HUES48 (cell line): Measurements from ENCODE around the gene AGR3.

Source experiments
- H3K27ac ChIP-seq: one replicate; pipeline ENCODE4 v1.7.0; 2013; ENCODE audit warnings: low read depth, low read length, inconsistent platforms
- H3K27me3 ChIP-seq: 2 replicates; pipeline ENCODE4 v1.6.1; 2013; ENCODE audit warnings: mild to moderate bottlenecking, low read length; ENCODE audit not compliant: control insufficient read depth, insufficient read depth
- H3K36me3 ChIP-seq: 2 replicates; pipeline ENCODE4 v1.6.1; 2013; ENCODE audit warnings: low read length; ENCODE audit not compliant: control insufficient read depth, insufficient read depth
- H3K4me1 ChIP-seq: 2 replicates; pipeline ENCODE4 v1.6.1; 2013; ENCODE audit warnings: mild to moderate bottlenecking, low read length; ENCODE audit not compliant: control insufficient read depth, insufficient read depth
- H3K4me3 ChIP-seq: 2 replicates; pipeline ENCODE4 v1.5.1; 2013; ENCODE audit warnings: mild to moderate bottlenecking, low read depth, low read length
- H3K9ac ChIP-seq: 2 replicates; pipeline ENCODE4 v1.6.1; 2013; ENCODE audit warnings: mild to moderate bottlenecking, low read depth, low read length, moderate library complexity
- H3K9me3 ChIP-seq: 2 replicates; pipeline ENCODE4 v1.6.1; 2013; ENCODE audit warnings: low read length; ENCODE audit not compliant: control insufficient read depth, insufficient read depth

AGR3 gene

DNA sequence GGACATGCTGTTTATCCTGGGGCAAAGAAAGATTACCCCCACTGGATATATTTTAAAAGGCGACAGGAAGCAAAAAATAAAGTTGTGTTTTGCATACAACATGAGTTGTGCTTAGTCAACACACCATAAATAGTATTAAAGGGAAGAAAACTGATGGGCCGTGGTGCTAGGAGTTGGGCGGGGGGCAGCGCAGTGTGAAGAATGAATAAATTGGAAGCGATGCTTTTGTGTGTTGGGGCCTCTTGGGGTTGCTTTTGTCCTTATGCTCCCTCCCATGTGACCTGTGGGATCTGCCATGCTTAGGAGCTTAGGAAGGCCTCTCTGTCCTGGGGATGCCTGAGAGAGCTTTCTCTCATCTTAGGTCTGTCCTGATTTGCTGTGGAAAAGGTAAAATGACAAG, 35.0 kb upstream of the AGR3 start:
- no peak overlapping the region for H3K4me3 ChIP-seq

DNA sequence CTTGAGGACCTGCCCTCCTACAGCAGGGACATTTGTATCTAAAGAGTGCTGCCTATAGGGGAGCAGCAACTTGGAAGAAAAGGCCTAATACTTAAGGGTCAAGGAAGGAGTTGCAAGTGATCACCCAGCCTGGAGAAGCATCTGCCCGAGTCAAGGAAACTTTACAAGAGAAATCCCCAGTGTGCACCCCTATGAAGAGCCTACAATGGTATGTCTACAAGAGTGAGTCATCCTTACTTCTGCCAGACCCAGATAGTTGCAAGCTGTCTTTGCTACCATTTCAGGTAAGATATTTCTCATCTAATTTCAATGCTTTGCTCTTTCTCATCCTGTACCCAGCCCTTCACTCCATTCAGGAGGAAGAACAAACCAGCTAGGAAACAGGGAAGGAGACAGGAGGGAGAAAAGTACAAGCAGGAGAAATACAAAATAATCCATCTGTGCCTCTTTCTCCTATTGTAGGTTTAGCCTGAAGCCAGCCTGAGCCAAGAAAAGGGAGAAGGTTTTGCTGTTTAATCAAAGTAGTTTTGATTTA, 34.4 kb upstream of the AGR3 start:
- H3K4me1 ChIP-seq = peaks cover 22% of the 10 kb centered on the region
- H3K27me3 ChIP-seq = no peaks in the 10 kb centered on the region
- H3K4me3 ChIP-seq = no peak overlapping the region
- no peak overlapping the region for H3K9ac ChIP-seq
- H3K36me3 ChIP-seq = no peaks in the 10 kb centered on the region
- H3K9me3 ChIP-seq = no peaks in the 10 kb centered on the region
- peak overlapping the region; percentile 37 for H3K27ac ChIP-seq

More for the DNA sequence above, 35.0 kb upstream of the AGR3 start:
- Histone ChIP-seq H3K27me3 (no peaks in the 10 kb centered on the region), H3K27ac (no peak overlapping the region), H3K4me1 (peaks cover 26% of the 10 kb centered on the region), H3K9me3 (no peaks in the 10 kb centered on the region), H3K36me3 (no peaks in the 10 kb centered on the region), H3K9ac (no peak overlapping the region)

DNA sequence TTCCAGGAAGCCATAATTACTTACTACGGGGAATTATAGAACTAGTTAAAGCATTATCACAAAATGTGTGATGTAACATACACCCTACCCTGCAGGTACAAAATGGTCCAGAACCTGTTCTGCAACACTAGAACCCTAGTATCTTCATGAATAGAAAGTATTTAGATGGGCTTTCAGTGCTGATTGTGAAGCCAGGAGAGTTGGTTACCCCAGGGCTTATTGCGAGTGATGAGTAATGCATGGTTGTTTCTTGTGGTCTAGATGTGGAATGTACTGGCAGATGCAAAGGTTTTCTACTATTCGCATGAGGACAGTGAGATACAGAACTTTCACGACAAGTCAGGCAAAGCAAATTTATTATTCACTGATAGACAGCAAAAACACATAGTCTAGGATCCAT, 33.6 kb upstream of the AGR3 start:
- no peaks in the 10 kb centered on the region for H3K27me3 ChIP-seq

DNA sequence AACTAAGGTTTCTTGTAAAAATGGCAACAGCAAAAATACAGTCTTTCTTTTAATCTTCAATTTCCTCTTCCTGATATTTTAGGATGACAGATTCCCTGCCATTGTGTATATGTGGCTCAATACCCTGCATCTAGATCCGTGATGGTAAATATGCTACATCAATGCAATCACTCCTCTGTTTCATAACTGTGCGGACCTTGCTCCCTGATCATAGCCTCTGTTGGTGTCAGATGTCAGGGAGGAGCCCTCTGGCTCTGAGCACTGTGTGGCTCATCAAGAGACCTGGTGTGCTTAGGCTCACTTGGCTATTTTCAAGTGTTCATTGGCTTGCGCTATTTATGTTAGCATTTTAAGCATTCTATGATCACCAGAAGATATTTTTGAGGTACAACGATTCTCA, 33.0 kb upstream of the AGR3 start:
- no peaks in the 10 kb centered on the region for H3K27me3 ChIP-seq
- no peaks in the 10 kb centered on the region for H3K9me3 ChIP-seq
- H3K36me3 ChIP-seq = no peaks in the 10 kb centered on the region
- H3K27ac ChIP-seq = no peak overlapping the region
- H3K4me1 ChIP-seq = peaks cover 22% of the 10 kb centered on the region
- H3K9ac ChIP-seq = no peak overlapping the region
- H3K4me3 ChIP-seq = no peak overlapping the region

More for the DNA sequence above, 33.6 kb upstream of the AGR3 start:
- Histone ChIP-seq H3K27ac (no peak overlapping the region), H3K9me3 (no peaks in the 10 kb centered on the region), H3K4me3 (no peak overlapping the region), H3K4me1 (peaks cover 22% of the 10 kb centered on the region), H3K9ac (no peak overlapping the region), H3K36me3 (no peaks in the 10 kb centered on the region)

DNA sequence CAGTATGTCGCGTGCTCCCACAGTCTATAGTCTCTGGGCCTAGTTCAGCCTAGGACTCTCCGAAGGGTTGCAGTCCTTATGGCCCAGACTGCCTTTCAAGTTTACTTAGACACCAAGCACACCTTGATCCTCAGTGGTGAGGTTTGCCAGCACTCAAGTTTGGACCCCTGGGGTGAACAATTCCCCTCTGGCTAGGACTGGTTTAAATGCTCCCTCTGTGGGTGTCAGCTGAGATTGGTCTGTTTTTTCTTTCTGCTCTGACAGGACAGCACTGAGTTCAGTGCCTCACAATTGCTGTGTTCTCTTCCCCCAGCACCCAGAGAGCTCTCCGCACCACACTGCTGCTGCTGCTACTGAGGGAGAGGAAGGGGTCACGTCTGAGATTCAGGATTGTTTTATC, 31.9 kb upstream of the AGR3 start:
- no peak overlapping the region for H3K4me3 ChIP-seq
- H3K9ac ChIP-seq = no peak overlapping the region
- no peaks in the 10 kb centered on the region for H3K9me3 ChIP-seq
- no peak overlapping the region for H3K27ac ChIP-seq
- H3K36me3 ChIP-seq = no peaks in the 10 kb centered on the region
- no peaks in the 10 kb centered on the region for H3K27me3 ChIP-seq
- peaks cover 23% of the 10 kb centered on the region for H3K4me1 ChIP-seq

DNA sequence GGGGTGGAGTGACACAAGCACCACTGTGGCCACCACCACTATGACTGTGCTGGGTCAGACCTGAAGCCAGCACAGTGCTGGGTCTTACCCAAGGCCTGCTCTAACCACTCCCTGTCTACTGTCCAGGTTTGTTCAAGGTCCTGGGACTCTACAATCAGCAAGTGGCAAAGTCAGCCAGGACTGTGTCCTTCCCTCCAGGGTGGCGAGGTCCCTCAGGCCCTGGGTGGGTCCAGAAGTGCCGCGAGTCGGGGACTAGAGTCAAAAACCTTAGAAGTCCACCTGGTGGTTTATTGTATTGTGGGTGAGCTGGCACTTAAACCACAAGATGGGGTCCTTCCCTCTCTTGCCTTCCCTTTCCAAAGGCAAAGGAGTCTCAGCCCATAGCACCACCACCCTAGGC, 30.8 kb upstream of the AGR3 start:
- Histone ChIP-seq H3K9me3 (no peaks in the 10 kb centered on the region), H3K9ac (no peak overlapping the region), H3K27ac (no peak overlapping the region), H3K4me1 (peaks cover 31% of the 10 kb centered on the region), H3K27me3 (no peaks in the 10 kb centered on the region), H3K4me3 (no peak overlapping the region), H3K36me3 (no peaks in the 10 kb centered on the region)

DNA sequence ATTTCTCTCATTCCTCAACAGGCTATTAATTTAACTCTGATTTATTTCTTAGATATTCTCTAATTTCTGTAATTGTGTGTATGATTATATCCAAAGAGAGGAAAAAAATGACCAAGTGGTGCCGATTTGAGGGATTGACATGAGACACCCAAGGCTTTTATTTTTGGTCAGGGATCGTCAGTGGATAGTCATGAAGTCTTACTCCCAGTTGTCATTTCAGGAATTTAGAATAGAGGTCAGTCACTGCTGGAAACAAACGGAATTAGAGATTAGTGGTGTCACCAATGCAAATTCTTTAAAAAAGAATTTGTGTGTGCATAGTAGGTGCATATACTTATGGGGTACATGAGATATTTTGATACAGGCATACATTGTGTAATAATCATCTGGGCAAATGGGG, 26.8 kb upstream of the AGR3 start:
- Histone ChIP-seq H3K4me1 (peaks cover 38% of the 10 kb centered on the region), H3K27me3 (no peaks in the 10 kb centered on the region), H3K9ac (no peak overlapping the region), H3K4me3 (no peak overlapping the region), H3K9me3 (no peaks in the 10 kb centered on the region), H3K36me3 (no peaks in the 10 kb centered on the region), H3K27ac (no peak overlapping the region)

DNA sequence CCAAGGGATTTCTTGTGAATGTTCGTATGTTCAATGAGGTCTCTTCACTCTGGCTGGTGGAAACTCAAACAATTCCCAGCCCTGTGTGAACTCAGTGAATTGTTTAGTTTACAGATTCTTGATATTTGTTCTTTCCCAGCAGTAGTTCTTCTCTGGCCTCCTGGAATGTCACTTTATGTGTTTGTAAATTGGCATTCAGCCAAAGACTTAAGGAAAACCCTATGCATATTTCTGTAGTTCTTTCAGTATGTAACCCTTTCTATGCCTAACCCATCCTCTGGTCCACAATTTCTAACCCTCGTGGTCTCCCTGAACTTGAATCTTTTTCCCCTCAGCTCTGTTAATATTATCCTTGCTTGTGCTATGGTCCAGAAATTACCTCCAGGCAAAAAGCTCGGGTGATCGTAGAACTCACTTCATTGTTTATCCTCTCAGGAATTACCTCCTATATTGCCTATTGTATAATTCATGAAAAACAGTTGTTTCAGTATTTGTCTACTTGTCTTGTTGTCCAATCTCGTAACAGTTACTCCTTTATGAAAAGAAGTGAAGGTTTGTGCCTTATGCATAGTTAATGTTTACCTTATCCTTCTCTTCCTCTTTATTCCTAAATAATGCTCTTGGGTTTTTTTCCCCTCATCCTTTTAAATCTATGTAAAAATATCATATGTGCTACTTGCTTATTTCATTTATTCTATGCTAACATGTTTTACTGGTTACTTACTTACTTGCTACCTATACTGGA, 23.7 kb upstream of the AGR3 start:
- Histone ChIP-seq H3K4me1 (peaks cover 35% of the 10 kb centered on the region), H3K4me3 (peak overlapping the region; percentile 36; the same call in 1 of the 2 replicates), H3K27me3 (no peaks in the 10 kb centered on the region), H3K27ac (peak overlapping the region; percentile 85), H3K9ac (no peak overlapping the region), H3K36me3 (no peaks in the 10 kb centered on the region), H3K9me3 (no peaks in the 10 kb centered on the region)

DNA sequence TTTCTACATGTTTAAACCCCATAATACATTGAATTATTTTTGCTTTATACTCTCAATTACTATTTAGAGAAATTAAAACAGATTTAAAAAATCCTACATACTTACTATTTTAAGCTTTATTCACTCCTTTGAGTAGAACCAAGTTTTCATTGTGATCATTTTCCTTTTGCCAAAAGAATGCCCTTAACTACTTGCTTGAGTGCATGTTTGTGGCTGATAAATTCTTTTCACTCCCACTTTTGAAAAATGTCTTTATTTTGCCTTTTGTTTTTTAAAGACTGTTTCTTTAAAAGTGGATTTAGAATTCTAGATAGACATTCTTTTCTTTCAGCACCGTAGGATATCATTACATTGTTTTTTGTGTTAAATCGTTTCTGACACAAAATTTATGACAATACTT, 22.3 kb upstream of the AGR3 start:
- no peak overlapping the region for H3K9ac ChIP-seq
- H3K36me3 ChIP-seq = no peaks in the 10 kb centered on the region
- H3K27ac ChIP-seq = no peak overlapping the region
- H3K4me3 ChIP-seq = no peak overlapping the region
- no peaks in the 10 kb centered on the region for H3K9me3 ChIP-seq
- H3K4me1 ChIP-seq = peaks cover 37% of the 10 kb centered on the region
- no peaks in the 10 kb centered on the region for H3K27me3 ChIP-seq

DNA sequence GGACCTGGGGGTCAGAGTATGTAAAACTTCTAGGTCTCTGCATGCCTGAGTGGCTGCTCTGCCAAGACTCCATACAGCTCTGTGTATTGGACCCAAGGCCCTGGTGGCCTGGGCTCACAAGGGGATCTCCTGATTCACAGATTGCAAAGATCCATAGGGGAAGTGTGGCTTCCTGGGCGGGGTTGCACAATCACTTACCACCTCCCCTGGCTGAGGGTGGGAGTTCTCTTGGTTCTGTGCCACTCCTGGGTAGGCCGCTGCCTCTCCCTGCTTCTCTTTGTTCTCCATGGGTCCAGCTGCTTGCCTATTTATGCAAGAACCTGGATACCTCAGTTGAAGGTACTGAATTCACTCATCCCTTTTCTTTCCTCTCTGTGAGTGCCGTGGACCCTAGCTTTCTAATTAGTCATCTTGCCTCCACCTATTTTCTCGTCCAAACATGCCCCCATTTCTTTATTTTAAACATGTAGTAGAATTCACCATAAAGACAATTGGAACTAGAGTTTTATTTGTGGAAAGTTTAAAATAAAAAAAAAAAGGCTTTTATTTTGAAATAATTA, 18.5 kb upstream of the AGR3 start:
- H3K27ac ChIP-seq = no peak overlapping the region
- H3K4me1 ChIP-seq = peaks cover 19% of the 10 kb centered on the region
- no peak overlapping the region for H3K9ac ChIP-seq
- H3K27me3 ChIP-seq = no peaks in the 10 kb centered on the region
- H3K36me3 ChIP-seq = no peaks in the 10 kb centered on the region
- no peak overlapping the region for H3K4me3 ChIP-seq
- H3K9me3 ChIP-seq = peaks cover 7% of the 10 kb centered on the region

DNA sequence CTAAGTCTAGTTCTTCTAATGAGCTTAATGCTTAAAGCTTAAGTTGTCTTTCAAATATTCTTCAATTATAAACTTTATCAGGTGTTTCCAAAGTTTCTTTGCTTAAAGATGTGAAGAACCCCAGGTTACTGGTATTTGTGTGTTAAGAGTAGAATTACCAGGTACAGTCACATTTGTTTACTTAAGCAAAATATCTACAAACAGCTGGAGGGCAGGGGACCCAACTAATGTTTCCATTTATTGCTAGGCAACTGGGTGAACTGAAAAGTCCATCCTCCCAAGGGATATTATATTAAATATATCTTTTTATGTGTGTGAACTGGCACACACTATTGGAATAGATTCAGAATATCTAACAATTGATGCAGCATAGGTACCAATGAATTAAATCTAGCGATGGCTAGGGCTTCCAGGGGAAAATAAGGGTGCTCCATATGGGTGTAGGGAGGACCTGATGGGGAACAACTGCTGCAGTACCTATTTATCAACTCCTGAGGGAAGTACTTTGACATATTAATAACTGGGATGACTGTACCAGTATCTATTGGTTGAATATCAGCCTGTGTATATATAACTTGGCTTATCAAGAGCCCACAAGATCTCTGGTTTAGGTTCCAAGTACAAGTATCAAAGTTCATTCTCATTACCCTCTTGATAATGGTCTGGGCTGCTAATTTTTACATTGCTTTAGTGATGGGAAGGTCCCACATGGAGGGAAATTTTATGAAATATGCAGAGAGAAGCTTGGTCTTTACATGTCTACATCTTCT, 10.3 kb upstream of the AGR3 start:
- H3K4me3 ChIP-seq = no peak overlapping the region
- no peak overlapping the region for H3K27ac ChIP-seq
- no peak overlapping the region for H3K9ac ChIP-seq
- no peaks in the 10 kb centered on the region for H3K4me1 ChIP-seq
- no peaks in the 10 kb centered on the region for H3K27me3 ChIP-seq
- H3K9me3 ChIP-seq = no peaks in the 10 kb centered on the region
- no peaks in the 10 kb centered on the region for H3K36me3 ChIP-seq
